Measurements from ENCODE around the gene TMEM253.

The TMEM253 gene

GRCh38 chr14:21145437-21145836 is 44.6 kb downstream of the TMEM253 start:
- peaks cover 27% of the 10 kb centered on the region for H3K9me3 ChIP-seq
- H4K20me1 ChIP-seq = no peaks in the 10 kb centered on the region
- no peaks in the 10 kb centered on the region for H3K4me1 ChIP-seq
- no peak overlapping the region for H3K9ac ChIP-seq
- no peak overlapping the region for H3K4me2 ChIP-seq
- H3K27ac ChIP-seq = no peak overlapping the region
- no peaks in the 10 kb centered on the region for H3K36me3 ChIP-seq
- no peak overlapping the region for H3K4me3 ChIP-seq
- H3K27me3 ChIP-seq = no peaks in the 10 kb centered on the region
- no peak for TF ChIP-seq Cebpa-rat (IDR thresholded peaks at IDR 0.05)

- H3K36me3 ChIP-seq = no peaks in the 10 kb centered on the region
- no peak for TF ChIP-seq Cebpa-rat (IDR thresholded peaks at IDR 0.05)
- no peak overlapping the region for H3K9ac ChIP-seq
- peaks cover 19% of the 10 kb centered on the region for H3K9me3 ChIP-seq
- H3K27ac ChIP-seq = no peak overlapping the region
- H3K27me3 ChIP-seq = no peaks in the 10 kb centered on the region
- H4K20me1 ChIP-seq = no peaks in the 10 kb centered on the region
- H3K4me3 ChIP-seq = no peak overlapping the region
- no peaks in the 10 kb centered on the region for H3K4me1 ChIP-seq
- no peak overlapping the region for H3K4me2 ChIP-seq
Observed at GRCh38 chr14:21149641-21150367, 48.9 kb downstream of the TMEM253 start.
